Keratinocyte (primary cell): ENCODE results near the gene PRDM10. TPM values are rescaled to one million over a fixed set of nuclear protein-coding genes. Genes with fewer than 3 reads are reported as not detected.

Experiments used
- DNase-seq: peaks from one replicate; pipeline ENCODE4 v3.0.0-alpha.2; 2011; ENCODE audit warnings: low read depth, missing footprints, low spot score
- FAIRE-seq: peaks from 2 replicates; lab custom pipeline; 2011; peaks lifted over from hg19 to GRCh38; lab: Jason Lieb, UNC
- H2AFZ ChIP-seq: 2 replicates; pipeline ENCODE4 v1.6.0; 2012; ENCODE audit warnings: low read length, control low read depth, inconsistent platforms; ENCODE audit not compliant: control insufficient read depth
- H3K27ac ChIP-seq: 2 replicates; pipeline ENCODE4 v1.5.1; 2011; ENCODE audit warnings: low read length; ENCODE audit not compliant: control insufficient read depth, insufficient read depth
- H3K27me3 ChIP-seq: 3 replicates; pipeline ENCODE4 v1.6.0; 2011; ENCODE audit warnings: low read length; ENCODE audit not compliant: control insufficient read depth, insufficient read depth; ENCODE audit errors: extremely low read depth
- H3K36me3 ChIP-seq, 2 experiments: 2 replicates in 1 of 2; 3 replicates in 1 of 2; pipeline ENCODE4 v1.5.1; 2011; ENCODE audit warnings: low read length in 2 of 2, mild to moderate bottlenecking in 1 of 2; ENCODE audit not compliant: control insufficient read depth in 2 of 2, insufficient read depth in 2 of 2; ENCODE audit errors: extremely low read depth in 1 of 2
- H3K4me1 ChIP-seq: 3 replicates; pipeline ENCODE4 v1.5.1; 2011; ENCODE audit warnings: low read length; ENCODE audit not compliant: control insufficient read depth, insufficient read depth; ENCODE audit errors: extremely low read depth
- H3K4me2 ChIP-seq: 3 replicates; pipeline ENCODE4 v1.6.0; 2011; ENCODE audit warnings: low read depth, low read length; ENCODE audit not compliant: control insufficient read depth, insufficient read depth; ENCODE audit errors: extremely low read depth
- H3K4me3 ChIP-seq, 3 experiments: fragments of 200-600 bp in 1 of 3; sonication (generic) in 1 of 3; 2 replicates in 2 of 3; 3 replicates in 1 of 3; pipeline ENCODE4 v1.5.1; 2011 to 2016; ENCODE audit warnings: low read length in 3 of 3, mild to moderate bottlenecking in 3 of 3, control low read depth in 2 of 3, inconsistent platforms in 1 of 3, low read depth in 1 of 3, mixed read lengths in 1 of 3, mixed run types in 1 of 3, moderate library complexity in 1 of 3; ENCODE audit not compliant: control insufficient read depth in 2 of 3, insufficient read depth in 2 of 3; ENCODE audit errors: extremely low read depth in 1 of 3
- H3K79me2 ChIP-seq: 2 replicates; pipeline ENCODE4 v1.6.0; 2012; ENCODE audit warnings: low read length; ENCODE audit not compliant: control insufficient read depth, insufficient read depth
- H3K9ac ChIP-seq: 3 replicates; pipeline ENCODE4 v1.6.0; 2011; ENCODE audit warnings: low read length; ENCODE audit not compliant: control insufficient read depth, insufficient read depth; ENCODE audit errors: extremely low read depth
- H3K9me1 ChIP-seq: 3 replicates; pipeline ENCODE4 v1.6.0; 2011; ENCODE audit warnings: low read length; ENCODE audit not compliant: control insufficient read depth, insufficient read depth; ENCODE audit errors: extremely low read depth
- H3K9me3 ChIP-seq: 2 replicates; pipeline ENCODE4 v1.5.1; 2012; ENCODE audit warnings: low read depth, low read length; ENCODE audit not compliant: control insufficient read depth
- H4K20me1 ChIP-seq: 3 replicates; pipeline ENCODE4 v1.6.0; 2011; ENCODE audit warnings: low read length; ENCODE audit not compliant: control insufficient read depth, insufficient read depth; ENCODE audit errors: extremely low read depth
- EZH2 ChIP-seq: IDR thresholded peaks from one replicate; pipeline ENCODE4 v1.6.1; 2012; ENCODE audit warnings: inconsistent platforms, mild to moderate bottlenecking, low read length, moderate library complexity
- dilution Hi-C: fragments of 300-500 bp; cut with MboI; formaldehyde crosslinking; loops from one replicate; pipeline ENCODE4 v1.7.0; 2020; ENCODE audit warnings: low sequenced_read_pairs; ENCODE audit not compliant: extremely low pct_ligation_motif_present
- polyA plus RNA-seq, 5 experiments: library from polyadenylated mRNA; depleted of rRNA in 3 of 5; stranded (reverse) in 3 of 5; stranded (forward) in 1 of 5; unstranded in 1 of 5; fragments of >200 nt; gene quantifications; 1 replicate in 1 of 5; 2 replicates in 3 of 5; 3 replicates in 1 of 5; pipeline versions ENCODE4 v1.2.1 to v1.2.3, GENCODE V29; 2011 to 2012; ENCODE audit warnings: missing spikeins in 2 of 5, low read depth in 1 of 5, low replicate concordance in 1 of 5
- TF ChIP-seq, protein P1 (sequence below), 3 experiments: IDR thresholded peaks in 1 of 3; conservative IDR thresholded peaks in 1 of 3; optimal IDR thresholded peaks in 1 of 3; 2 replicates in 2 of 3; 3 replicates in 1 of 3; pipeline versions ENCODE3 to v1.5.1; 2011; ENCODE audit warnings: low read length in 3 of 3, mild to moderate bottlenecking in 3 of 3, moderate library complexity in 2 of 3, control low read depth in 1 of 3, inconsistent platforms in 1 of 3; ENCODE audit not compliant: insufficient read depth in 2 of 3; ENCODE audit errors: extremely low read depth in 1 of 3

Gene PRDM10
- polyA plus RNA-seq, 1 donor (not counting 4 experiments of a cell fraction or from before 2014, with no cell fraction given), result 4.7 TPM

DNA sequence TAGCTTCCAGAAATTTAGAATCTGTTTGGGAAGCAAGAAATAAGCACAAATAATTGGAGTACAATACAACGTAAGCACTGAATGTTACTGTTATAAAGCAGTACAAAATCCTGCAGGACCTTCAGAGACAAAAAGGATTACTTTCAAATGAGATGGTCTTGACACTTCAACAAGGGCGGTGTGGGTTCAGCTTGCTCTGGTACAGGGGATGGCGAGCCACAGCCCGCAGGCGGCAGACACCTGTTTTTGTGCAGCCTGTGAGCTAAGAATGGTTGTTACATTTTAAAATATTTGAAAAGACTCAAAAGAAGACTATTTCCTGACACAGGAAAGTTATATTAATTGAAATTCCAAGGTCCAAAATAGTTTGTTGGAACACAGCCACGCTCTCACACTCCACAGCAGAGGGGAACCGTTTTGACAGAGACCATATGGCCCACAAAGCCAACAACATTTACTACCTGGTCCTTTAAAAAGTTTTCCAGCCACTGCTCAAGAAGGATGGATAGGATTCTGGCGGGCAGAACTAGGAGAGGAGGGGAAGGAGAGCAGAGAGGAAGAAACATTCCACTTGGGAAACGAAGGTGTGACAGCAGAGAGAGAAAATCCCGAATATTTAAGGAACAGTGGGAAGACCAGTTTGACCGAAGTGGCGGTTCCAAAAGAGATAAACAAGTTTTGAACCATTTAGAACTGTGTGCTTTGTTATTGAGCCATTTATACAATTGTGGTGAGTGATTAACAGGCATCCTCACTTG, 6.3 kb downstream of the PRDM10 start:
- Histone ChIP-seq H3K9ac (no peak overlapping the region), H3K36me3 (no peaks in the 10 kb centered on the region), H3K9me3 (no peaks in the 10 kb centered on the region), H3K9me1 (no peaks in the 10 kb centered on the region), H3K4me1 (peaks cover 20% of the 10 kb centered on the region), H3K4me2 (no peak overlapping the region), H3K79me2 (peaks cover 52% of the 10 kb centered on the region), H2AFZ (no peak overlapping the region), H4K20me1 (no peaks in the 10 kb centered on the region), H3K27ac (no peak overlapping the region), H3K4me3 (no peak overlapping the region), H3K27me3 (no peaks in the 10 kb centered on the region)
- no peak for FAIRE-seq
- no peak for TF ChIP-seq EZH2
- TF ChIP-seq, protein P1, sequence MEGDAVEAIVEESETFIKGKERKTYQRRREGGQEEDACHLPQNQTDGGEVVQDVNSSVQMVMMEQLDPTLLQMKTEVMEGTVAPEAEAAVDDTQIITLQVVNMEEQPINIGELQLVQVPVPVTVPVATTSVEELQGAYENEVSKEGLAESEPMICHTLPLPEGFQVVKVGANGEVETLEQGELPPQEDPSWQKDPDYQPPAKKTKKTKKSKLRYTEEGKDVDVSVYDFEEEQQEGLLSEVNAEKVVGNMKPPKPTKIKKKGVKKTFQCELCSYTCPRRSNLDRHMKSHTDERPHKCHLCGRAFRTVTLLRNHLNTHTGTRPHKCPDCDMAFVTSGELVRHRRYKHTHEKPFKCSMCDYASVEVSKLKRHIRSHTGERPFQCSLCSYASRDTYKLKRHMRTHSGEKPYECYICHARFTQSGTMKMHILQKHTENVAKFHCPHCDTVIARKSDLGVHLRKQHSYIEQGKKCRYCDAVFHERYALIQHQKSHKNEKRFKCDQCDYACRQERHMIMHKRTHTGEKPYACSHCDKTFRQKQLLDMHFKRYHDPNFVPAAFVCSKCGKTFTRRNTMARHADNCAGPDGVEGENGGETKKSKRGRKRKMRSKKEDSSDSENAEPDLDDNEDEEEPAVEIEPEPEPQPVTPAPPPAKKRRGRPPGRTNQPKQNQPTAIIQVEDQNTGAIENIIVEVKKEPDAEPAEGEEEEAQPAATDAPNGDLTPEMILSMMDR (optimal IDR thresholded peaks at IDR 0.05 in 1 of 3, IDR thresholded peaks at IDR 0.05 in 1 of 3, conservative IDR thresholded peaks at IDR 0.05 in 1 of 3; ENCODE audit: extremely low read depth in 1 of 3, insufficient read depth in 2 of 3, low read length in 3 of 3), result no peak
- dilution Hi-C loops, result no loop called here
- no peak for DNase-seq

DNA sequence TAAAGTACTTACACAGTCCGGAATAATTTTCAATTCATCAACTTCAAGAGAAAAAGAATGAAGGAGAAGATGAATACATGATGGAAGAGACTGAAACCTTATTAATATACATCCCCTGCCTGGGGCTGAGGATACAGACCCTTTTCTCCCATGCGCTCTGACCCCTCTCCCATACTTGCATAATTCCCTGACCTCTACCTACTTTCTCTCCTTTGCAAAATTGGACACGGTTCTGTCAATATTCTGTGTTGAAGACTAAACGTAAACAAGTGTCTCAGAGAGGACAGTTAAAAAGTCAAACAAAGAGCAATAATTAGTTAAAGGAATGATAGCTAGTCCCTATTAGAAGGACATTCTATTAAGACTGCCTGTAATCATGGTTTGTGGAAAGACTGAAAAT, 7.5 kb downstream of the PRDM10 start:
- FAIRE-seq (no peak), DNase-seq (no peak)
- Histone ChIP-seq H3K4me1 (peaks cover 15% of the 10 kb centered on the region), H3K9ac (no peak overlapping the region), H3K27me3 (no peaks in the 10 kb centered on the region), H2AFZ (no peak overlapping the region), H3K9me3 (no peaks in the 10 kb centered on the region), H3K4me3 (no peak overlapping the region), H3K9me1 (no peaks in the 10 kb centered on the region), H3K36me3 (no peaks in the 10 kb centered on the region), H3K79me2 (peaks cover 41% of the 10 kb centered on the region), H3K27ac (no peak overlapping the region), H3K4me2 (no peak overlapping the region), H4K20me1 (no peaks in the 10 kb centered on the region)
- dilution Hi-C loops, result no loop called here
- TF ChIP-seq, protein P1 (optimal IDR thresholded peaks at IDR 0.05 in 1 of 3, IDR thresholded peaks at IDR 0.05 in 1 of 3, conservative IDR thresholded peaks at IDR 0.05 in 1 of 3; ENCODE audit: extremely low read depth in 1 of 3, insufficient read depth in 2 of 3, low read length in 3 of 3), result no peak
- no peak for TF ChIP-seq EZH2
